HepG2 (cell line): ENCODE measurements around the gene AMIGO1. TPM values are rescaled to one million over a fixed set of nuclear protein-coding genes. Genes with fewer than 3 reads are reported as not detected.

Source experiments
- NCOA2 ChIP-seq: sonication (generic); formaldehyde crosslinking; IDR thresholded peaks from 2 replicates; pipeline ENCODE4 v1.8.0; 2022; ENCODE audit warnings: inconsistent platforms
- PHF5A ChIP-seq: IDR thresholded peaks from one replicate; pipeline ENCODE4 v1.6.1; 2018; ENCODE audit warnings: low read depth, missing genetic modification reagents; ENCODE audit not compliant: unreplicated experiment
- PITX1 ChIP-seq: sonication (generic); formaldehyde crosslinking; IDR thresholded peaks from 2 replicates; pipeline ENCODE4 v1.5.1; 2020; ENCODE audit warnings: mild to moderate bottlenecking, missing genetic modification reagents
- ZNF10 ChIP-seq: sonication (generic); formaldehyde crosslinking; IDR thresholded peaks from 2 replicates; pipeline ENCODE4 v1.4.0; 2020; ENCODE audit warnings: mild to moderate bottlenecking, low read depth, missing genetic modification reagents, borderline replicate concordance
- ZNF282 ChIP-seq: fragments of 450-650 bp; IDR thresholded peaks from 2 replicates; pipeline ENCODE4 v1.6.1; 2018; ENCODE audit not compliant: partially characterized antibody
- ZNF605 ChIP-seq: sonication (generic); formaldehyde crosslinking; IDR thresholded peaks from 2 replicates; pipeline ENCODE4 v1.8.0; 2022; ENCODE audit warnings: mild to moderate bottlenecking, missing genetic modification reagents
- ZNF7 ChIP-seq: IDR thresholded peaks from 2 replicates; pipeline ENCODE4 v1.6.1; 2016; ENCODE audit warnings: missing biosample characterization, missing genetic modification reagents
- ZNF788 ChIP-seq: sonication (generic); formaldehyde crosslinking; IDR thresholded peaks from 2 replicates; pipeline ENCODE4 v1.5.0; 2020; ENCODE audit warnings: mild to moderate bottlenecking, missing genetic modification reagents, borderline replicate concordance
- ZNF879 ChIP-seq: sonication (generic); formaldehyde crosslinking; IDR thresholded peaks from 2 replicates; pipeline ENCODE4 v1.8.1; 2023; ENCODE audit warnings: missing genetic modification reagents
- polyA plus RNA-seq, 8 experiments: library from polyadenylated mRNA; depleted of rRNA in 3 of 8; stranded (reverse) in 7 of 8; unstranded in 1 of 8; fragments of >200 nt; fragmentation: Illumina TruSeq in 4 of 8; extraction: Trizol in 4 of 8; gene quantifications; 2 replicates each; pipeline versions ENCODE4 v1.2.1 to v1.2.3, GENCODE V29; 2011 to 2016; ENCODE audit warnings: low read depth in 4 of 8, missing spikeins in 1 of 8, mixed read lengths in 1 of 8; ENCODE audit not compliant: insufficient read depth in 1 of 8
- total RNA-seq, 5 experiments: library from RNA; depleted of rRNA; stranded (reverse); fragments of >200 nt; fragmentation: Illumina TruSeq; extraction: Trizol; gene quantifications; 2 replicates each; pipeline ENCODE4 v1.2.3, GENCODE V29; 2016; ENCODE audit warnings: low read depth in 1 of 5
- TF ChIP-seq, protein P1 (sequence below): sonication (generic); formaldehyde crosslinking; conservative IDR thresholded peaks from 2 replicates; pipeline ENCODE4 v1.8.0; 2022; ENCODE audit warnings: low read depth, missing genetic modification reagents
- TF ChIP-seq, protein P2 (sequence below): sonication (generic); formaldehyde crosslinking; IDR thresholded peaks from 2 replicates; pipeline ENCODE4 v1.4.0; 2020; ENCODE audit warnings: missing genetic modification reagents, borderline replicate concordance
- TF ChIP-seq, protein P3 (sequence below): IDR thresholded peaks from 2 replicates; pipeline ENCODE4 v1.4.0; 2020; ENCODE audit warnings: mild to moderate bottlenecking, missing genetic modification reagents
- TF ChIP-seq, protein P4 (sequence below): sonication (generic); formaldehyde crosslinking; IDR thresholded peaks from 2 replicates; pipeline ENCODE4 v1.5.1; 2020; ENCODE audit warnings: missing genetic modification reagents, mild to moderate bottlenecking, borderline replicate concordance
- TF ChIP-seq, protein P5 (sequence below): sonication (generic); formaldehyde crosslinking; IDR thresholded peaks from 2 replicates; pipeline ENCODE4 v1.4.0; 2020; ENCODE audit warnings: missing genetic modification reagents
- TF ChIP-seq, protein P6 (sequence below): sonication (generic); formaldehyde crosslinking; IDR thresholded peaks from 2 replicates; pipeline ENCODE4 v1.8.0; 2023; ENCODE audit warnings: mild to moderate bottlenecking, missing genetic modification reagents

The AMIGO1 gene
- total and polyA plus RNA-seq, 2 of the 13 experiments (the other 11 are each of a cell fraction or from before 2014, with no cell fraction given) = 0.40 to 1.3 TPM

DNA sequence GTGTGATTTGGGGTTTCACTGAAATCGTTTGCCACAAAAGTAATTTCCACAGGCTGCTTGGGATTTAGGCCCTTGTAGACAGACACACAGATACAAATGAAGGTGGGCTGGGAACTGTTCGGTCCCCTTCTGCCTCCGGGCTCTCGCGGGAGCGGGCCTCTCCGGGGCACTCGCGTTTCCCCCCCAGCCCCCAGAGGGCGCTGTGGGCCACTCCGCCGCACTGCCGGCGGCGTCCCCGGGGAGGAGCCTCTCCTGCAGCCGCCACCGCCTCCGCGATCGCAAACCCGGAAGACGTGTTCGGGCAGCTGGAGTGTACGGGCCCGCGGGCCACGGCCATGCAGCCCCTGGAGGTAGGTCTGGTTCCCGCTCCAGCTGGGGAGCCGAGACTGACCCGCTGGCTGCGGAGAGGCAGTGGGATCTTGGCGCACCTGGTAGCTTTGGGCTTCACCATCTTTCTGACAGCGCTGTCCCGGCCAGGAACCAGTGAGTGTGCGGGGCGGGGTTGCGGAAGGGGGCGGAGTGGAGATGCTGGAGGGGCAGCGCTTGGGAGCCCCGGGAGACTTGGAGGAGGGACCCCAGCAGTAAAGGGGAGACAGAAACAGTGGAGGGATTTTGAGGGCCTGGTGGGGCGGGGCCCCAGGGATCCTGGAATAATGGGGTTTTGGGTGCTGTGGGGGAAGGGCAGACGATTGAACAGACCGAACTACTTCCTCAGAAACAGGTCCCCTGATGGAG lies 15.6 kb downstream of the AMIGO1 start, which contains the start of gene CYB561D1 (continued):
- TF ChIP-seq, protein P1, sequence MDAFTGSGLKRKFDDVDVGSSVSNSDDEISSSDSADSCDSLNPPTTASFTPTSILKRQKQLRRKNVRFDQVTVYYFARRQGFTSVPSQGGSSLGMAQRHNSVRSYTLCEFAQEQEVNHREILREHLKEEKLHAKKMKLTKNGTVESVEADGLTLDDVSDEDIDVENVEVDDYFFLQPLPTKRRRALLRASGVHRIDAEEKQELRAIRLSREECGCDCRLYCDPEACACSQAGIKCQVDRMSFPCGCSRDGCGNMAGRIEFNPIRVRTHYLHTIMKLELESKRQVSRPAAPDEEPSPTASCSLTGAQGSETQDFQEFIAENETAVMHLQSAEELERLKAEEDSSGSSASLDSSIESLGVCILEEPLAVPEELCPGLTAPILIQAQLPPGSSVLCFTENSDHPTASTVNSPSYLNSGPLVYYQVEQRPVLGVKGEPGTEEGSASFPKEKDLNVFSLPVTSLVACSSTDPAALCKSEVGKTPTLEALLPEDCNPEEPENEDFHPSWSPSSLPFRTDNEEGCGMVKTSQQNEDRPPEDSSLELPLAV (CRISPR knock-in tag) = no peak
- TF ChIP-seq, protein P2, sequence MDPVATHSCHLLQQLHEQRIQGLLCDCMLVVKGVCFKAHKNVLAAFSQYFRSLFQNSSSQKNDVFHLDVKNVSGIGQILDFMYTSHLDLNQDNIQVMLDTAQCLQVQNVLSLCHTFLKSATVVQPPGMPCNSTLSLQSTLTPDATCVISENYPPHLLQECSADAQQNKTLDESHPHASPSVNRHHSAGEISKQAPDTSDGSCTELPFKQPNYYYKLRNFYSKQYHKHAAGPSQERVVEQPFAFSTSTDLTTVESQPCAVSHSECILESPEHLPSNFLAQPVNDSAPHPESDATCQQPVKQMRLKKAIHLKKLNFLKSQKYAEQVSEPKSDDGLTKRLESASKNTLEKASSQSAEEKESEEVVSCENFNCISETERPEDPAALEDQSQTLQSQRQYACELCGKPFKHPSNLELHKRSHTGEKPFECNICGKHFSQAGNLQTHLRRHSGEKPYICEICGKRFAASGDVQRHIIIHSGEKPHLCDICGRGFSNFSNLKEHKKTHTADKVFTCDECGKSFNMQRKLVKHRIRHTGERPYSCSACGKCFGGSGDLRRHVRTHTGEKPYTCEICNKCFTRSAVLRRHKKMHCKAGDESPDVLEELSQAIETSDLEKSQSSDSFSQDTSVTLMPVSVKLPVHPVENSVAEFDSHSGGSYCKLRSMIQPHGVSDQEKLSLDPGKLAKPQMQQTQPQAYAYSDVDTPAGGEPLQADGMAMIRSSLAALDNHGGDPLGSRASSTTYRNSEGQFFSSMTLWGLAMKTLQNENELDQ (CRISPR knock-in tag) = no peak
- TF ChIP-seq, protein P3, sequence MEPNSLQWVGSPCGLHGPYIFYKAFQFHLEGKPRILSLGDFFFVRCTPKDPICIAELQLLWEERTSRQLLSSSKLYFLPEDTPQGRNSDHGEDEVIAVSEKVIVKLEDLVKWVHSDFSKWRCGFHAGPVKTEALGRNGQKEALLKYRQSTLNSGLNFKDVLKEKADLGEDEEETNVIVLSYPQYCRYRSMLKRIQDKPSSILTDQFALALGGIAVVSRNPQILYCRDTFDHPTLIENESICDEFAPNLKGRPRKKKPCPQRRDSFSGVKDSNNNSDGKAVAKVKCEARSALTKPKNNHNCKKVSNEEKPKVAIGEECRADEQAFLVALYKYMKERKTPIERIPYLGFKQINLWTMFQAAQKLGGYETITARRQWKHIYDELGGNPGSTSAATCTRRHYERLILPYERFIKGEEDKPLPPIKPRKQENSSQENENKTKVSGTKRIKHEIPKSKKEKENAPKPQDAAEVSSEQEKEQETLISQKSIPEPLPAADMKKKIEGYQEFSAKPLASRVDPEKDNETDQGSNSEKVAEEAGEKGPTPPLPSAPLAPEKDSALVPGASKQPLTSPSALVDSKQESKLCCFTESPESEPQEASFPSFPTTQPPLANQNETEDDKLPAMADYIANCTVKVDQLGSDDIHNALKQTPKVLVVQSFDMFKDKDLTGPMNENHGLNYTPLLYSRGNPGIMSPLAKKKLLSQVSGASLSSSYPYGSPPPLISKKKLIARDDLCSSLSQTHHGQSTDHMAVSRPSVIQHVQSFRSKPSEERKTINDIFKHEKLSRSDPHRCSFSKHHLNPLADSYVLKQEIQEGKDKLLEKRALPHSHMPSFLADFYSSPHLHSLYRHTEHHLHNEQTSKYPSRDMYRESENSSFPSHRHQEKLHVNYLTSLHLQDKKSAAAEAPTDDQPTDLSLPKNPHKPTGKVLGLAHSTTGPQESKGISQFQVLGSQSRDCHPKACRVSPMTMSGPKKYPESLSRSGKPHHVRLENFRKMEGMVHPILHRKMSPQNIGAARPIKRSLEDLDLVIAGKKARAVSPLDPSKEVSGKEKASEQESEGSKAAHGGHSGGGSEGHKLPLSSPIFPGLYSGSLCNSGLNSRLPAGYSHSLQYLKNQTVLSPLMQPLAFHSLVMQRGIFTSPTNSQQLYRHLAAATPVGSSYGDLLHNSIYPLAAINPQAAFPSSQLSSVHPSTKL (CRISPR knock-in tag) = peak; percentile 42; the same call in 1 of the 2 replicates
- TF ChIP-seq ZNF10 (CRISPR knock-in tag) (no peak), NCOA2 (CRISPR knock-in tag) (no peak; the same call in 1 of the 2 replicates), PITX1 (peak; percentile 72; the same call in 1 of the 2 replicates), ZNF788 (CRISPR knock-in tag) (0 out of 2 replicates have a peak, but pooled peaks have one; percentile 41), ZNF282 (no peak), ZNF605 (0 out of 2 replicates have a peak, but pooled peaks have one; percentile 77), ZNF879 (no peak), PHF5A (CRISPR knock-in tag) (no peak), ZNF7 (no peak)
- TF ChIP-seq, protein P4, sequence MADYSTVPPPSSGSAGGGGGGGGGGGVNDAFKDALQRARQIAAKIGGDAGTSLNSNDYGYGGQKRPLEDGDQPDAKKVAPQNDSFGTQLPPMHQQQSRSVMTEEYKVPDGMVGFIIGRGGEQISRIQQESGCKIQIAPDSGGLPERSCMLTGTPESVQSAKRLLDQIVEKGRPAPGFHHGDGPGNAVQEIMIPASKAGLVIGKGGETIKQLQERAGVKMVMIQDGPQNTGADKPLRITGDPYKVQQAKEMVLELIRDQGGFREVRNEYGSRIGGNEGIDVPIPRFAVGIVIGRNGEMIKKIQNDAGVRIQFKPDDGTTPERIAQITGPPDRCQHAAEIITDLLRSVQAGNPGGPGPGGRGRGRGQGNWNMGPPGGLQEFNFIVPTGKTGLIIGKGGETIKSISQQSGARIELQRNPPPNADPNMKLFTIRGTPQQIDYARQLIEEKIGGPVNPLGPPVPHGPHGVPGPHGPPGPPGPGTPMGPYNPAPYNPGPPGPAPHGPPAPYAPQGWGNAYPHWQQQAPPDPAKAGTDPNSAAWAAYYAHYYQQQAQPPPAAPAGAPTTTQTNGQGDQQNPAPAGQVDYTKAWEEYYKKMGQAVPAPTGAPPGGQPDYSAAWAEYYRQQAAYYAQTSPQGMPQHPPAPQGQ = 0 out of 2 replicates have a peak, but pooled peaks have one; percentile 70
- TF ChIP-seq, protein P5, sequence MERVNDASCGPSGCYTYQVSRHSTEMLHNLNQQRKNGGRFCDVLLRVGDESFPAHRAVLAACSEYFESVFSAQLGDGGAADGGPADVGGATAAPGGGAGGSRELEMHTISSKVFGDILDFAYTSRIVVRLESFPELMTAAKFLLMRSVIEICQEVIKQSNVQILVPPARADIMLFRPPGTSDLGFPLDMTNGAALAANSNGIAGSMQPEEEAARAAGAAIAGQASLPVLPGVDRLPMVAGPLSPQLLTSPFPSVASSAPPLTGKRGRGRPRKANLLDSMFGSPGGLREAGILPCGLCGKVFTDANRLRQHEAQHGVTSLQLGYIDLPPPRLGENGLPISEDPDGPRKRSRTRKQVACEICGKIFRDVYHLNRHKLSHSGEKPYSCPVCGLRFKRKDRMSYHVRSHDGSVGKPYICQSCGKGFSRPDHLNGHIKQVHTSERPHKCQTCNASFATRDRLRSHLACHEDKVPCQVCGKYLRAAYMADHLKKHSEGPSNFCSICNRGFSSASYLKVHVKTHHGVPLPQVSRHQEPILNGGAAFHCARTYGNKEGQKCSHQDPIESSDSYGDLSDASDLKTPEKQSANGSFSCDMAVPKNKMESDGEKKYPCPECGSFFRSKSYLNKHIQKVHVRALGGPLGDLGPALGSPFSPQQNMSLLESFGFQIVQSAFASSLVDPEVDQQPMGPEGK (CRISPR knock-in tag) = peak; percentile 42; the same call in 1 of the 2 replicates
- TF ChIP-seq, protein P6, sequence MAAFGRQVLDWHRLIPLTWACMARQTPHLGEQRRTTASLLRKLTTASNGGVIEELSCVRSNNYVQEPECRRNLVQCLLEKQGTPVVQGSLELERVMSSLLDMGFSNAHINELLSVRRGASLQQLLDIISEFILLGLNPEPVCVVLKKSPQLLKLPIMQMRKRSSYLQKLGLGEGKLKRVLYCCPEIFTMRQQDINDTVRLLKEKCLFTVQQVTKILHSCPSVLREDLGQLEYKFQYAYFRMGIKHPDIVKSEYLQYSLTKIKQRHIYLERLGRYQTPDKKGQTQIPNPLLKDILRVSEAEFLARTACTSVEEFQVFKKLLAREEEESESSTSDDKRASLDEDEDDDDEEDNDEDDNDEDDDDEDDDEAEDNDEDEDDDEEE = peak; percentile 88
